Activated T-helper 9 cell treated with anti-CD3 and anti-CD28 coated beads, Interleukin-2, amount 50 U/mL, for 16 hours (primary cell): ENCODE measurements around the gene AKAP7.
"Not testable (repeated sequence)": the region's sequence is repeated elsewhere in the genome, so short reads cannot be mapped to it uniquely, and the experiment has no call there.

Experiments
- DNase-seq: peaks from one replicate; pipeline ENCODE4 v3.0.0-alpha.2; 2020; ENCODE audit warnings: low read depth

AKAP7 gene

GRCh38 chr6:131255434-131255833 lies 120.2 kb downstream of the AKAP7 start:
- no peak for DNase-seq

- DNase-seq: no peak
Observed at GRCh38 chr6:131255911-131256310, 120.6 kb downstream of the AKAP7 start.

- no peak for DNase-seq
Observed at GRCh38 chr6:131257104-131257503, 121.8 kb downstream of the AKAP7 start.

GRCh38 chr6:131258010-131258652 lies 122.9 kb downstream of the AKAP7 start:
- DNase-seq: no peak

GRCh38 chr6:131258816-131259476 lies 123.7 kb downstream of the AKAP7 start:
- DNase-seq: no peak

- not testable (repeated sequence) for DNase-seq
Observed at GRCh38 chr6:131260960-131261359, 125.7 kb downstream of the AKAP7 start.

- DNase-seq: no peak
Observed at GRCh38 chr6:131262060-131262459, 126.8 kb downstream of the AKAP7 start.

- no peak for DNase-seq
Observed at GRCh38 chr6:131265939-131266338, 130.7 kb downstream of the AKAP7 start.

GRCh38 chr6:131268303-131268702 lies 133.0 kb downstream of the AKAP7 start:
- no peak for DNase-seq

GRCh38 chr6:131269565-131270391 lies 134.5 kb downstream of the AKAP7 start:
- no peak for DNase-seq

GRCh38 chr6:131270534-131270933 lies 135.3 kb downstream of the AKAP7 start:
- DNase-seq: no peak

- DNase-seq: no peak
Observed at GRCh38 chr6:131275273-131275672, 140.0 kb downstream of the AKAP7 start.

GRCh38 chr6:131277591-131277990 lies 142.3 kb downstream of the AKAP7 start:
- DNase-seq: no peak

- DNase-seq: no peak
Observed at GRCh38 chr6:131281471-131282270, 146.4 kb downstream of the AKAP7 start.

GRCh38 chr6:131282365-131282764 lies 147.1 kb downstream of the AKAP7 start:
- no peak for DNase-seq

GRCh38 chr6:131283466-131284175 lies 148.4 kb downstream of the AKAP7 start:
- no peak for DNase-seq

- no peak for DNase-seq
Observed at GRCh38 chr6:131285548-131285947, 150.3 kb downstream of the AKAP7 start.

GRCh38 chr6:131286469-131287040 lies 151.3 kb downstream of the AKAP7 start:
- DNase-seq: no peak

GRCh38 chr6:131288214-131288613 lies 152.9 kb downstream of the AKAP7 start:
- DNase-seq: no peak

- DNase-seq: no peak
Observed at GRCh38 chr6:131290955-131291354, 155.7 kb downstream of the AKAP7 start.
